GM12878 (cell line): ENCODE data around the gene SSH2. TPM values are rescaled to one million over a fixed set of nuclear protein-coding genes. Genes with fewer than 3 reads are reported as not detected.
A peak's percentile ranks its signal among the peaks of the same experiment; 100 is the strongest.

Experiments
- ATAC-seq: fragments of 200-7000 bp; cut with Tn5 transposase; 3 replicates; pipeline ENCODE4 v1.9.1; 2020; ENCODE audit warnings: mild to moderate bottlenecking, moderate library complexity
- BruUV-seq: library from RNA; stranded (reverse); fragments of 400-500 nt; replicated peaks from 2 replicates; lab custom pipeline; 2021; lab: Mats Ljungman, UMichigan
- CTCF ChIA-PET: fragments of 300-600 bp; sonication (Branson Sonifier 250); formaldehyde crosslinking; extraction: SDS; loops from one replicate; lab custom pipeline; 2021; ENCODE audit warnings: inconsistent platforms; lab: Yijun Ruan, JAX
- POLR2A ChIA-PET: fragments of 350-600 bp; formaldehyde crosslinking; extraction: SDS; loops from one replicate; lab custom pipeline; 2021; ENCODE audit warnings: inconsistent platforms; lab: Charles Lee
- RAD21 ChIA-PET: fragments of 300-600 bp; sonication (Branson Sonifier 250); formaldehyde crosslinking; loops from one replicate; lab custom pipeline; 2023; ENCODE audit warnings: antibody characterized with exemption; ENCODE audit not compliant: unreplicated experiment; lab: Charles Lee
- SMC1A ChIA-PET: fragments of 300-600 bp; sonication (Branson Sonifier 250); formaldehyde crosslinking; loops from one replicate; lab custom pipeline; 2023; ENCODE audit not compliant: unreplicated experiment, uncharacterized antibody; lab: Charles Lee
- DNase-seq: peaks from one replicate; pipeline ENCODE4 v3.0.0-alpha.2; 2011; ENCODE audit warnings: low read depth, low spot score
- FAIRE-seq: peaks from 3 replicates; lab custom pipeline; 2011; peaks lifted over from hg19 to GRCh38; lab: Jason Lieb, UNC
- H2AFZ ChIP-seq: 2 replicates; pipeline ENCODE4 v1.6.0; 2011; ENCODE audit warnings: low read depth, low read length, control low read depth; ENCODE audit not compliant: control insufficient read depth
- H3K27ac ChIP-seq: 2 replicates; pipeline ENCODE4 v1.5.1; 2011; ENCODE audit warnings: control low read depth; ENCODE audit not compliant: control insufficient read depth, insufficient read depth
- H3K27me3 ChIP-seq, 2 experiments: replicated peaks in 1 of 2; 2 replicates each; pipeline versions ENCODE4 v1.6.0 to v1.6.1; 2011; ENCODE audit warnings: low read length in 1 of 2; ENCODE audit not compliant: control insufficient read depth in 2 of 2, insufficient read depth in 2 of 2
- H3K36me3 ChIP-seq, 2 experiments: 2 replicates each; pipeline ENCODE4 v1.5.1; 2011; ENCODE audit warnings: low read length in 1 of 2; ENCODE audit not compliant: control insufficient read depth in 2 of 2, insufficient read depth in 2 of 2
- H3K4me1 ChIP-seq: 2 replicates; pipeline ENCODE4 v1.6.1; 2011; ENCODE audit warnings: mild to moderate bottlenecking, low read length, moderate library complexity, mixed read lengths; ENCODE audit not compliant: control insufficient read depth, insufficient read depth
- H3K4me2 ChIP-seq: 2 replicates; pipeline ENCODE4 v1.6.0; 2011; ENCODE audit warnings: control low read depth; ENCODE audit not compliant: control insufficient read depth, insufficient read depth
- H3K4me3 ChIP-seq: fragments of 200-600 bp; sonication (generic); 2 replicates; pipeline ENCODE4 v1.5.1; 2016
- H3K79me2 ChIP-seq: 2 replicates; pipeline ENCODE4 v1.6.0; 2011; ENCODE audit warnings: low read length; ENCODE audit not compliant: control insufficient read depth, insufficient read depth
- H3K9ac ChIP-seq: 2 replicates; pipeline ENCODE4 v1.8.0; 2011; ENCODE audit warnings: low read length, control low read depth, mixed read lengths; ENCODE audit not compliant: control insufficient read depth, insufficient read depth
- H3K9me3 ChIP-seq: replicated peaks from 3 replicates; pipeline ENCODE4 v1.5.1; 2011; ENCODE audit warnings: mild to moderate bottlenecking, low read length; ENCODE audit not compliant: control insufficient read depth, insufficient read depth
- H4K20me1 ChIP-seq: 2 replicates; pipeline ENCODE4 v1.6.0; 2011; ENCODE audit not compliant: control insufficient read depth, insufficient read depth
- BHLHE40 ChIP-seq, 2 experiments: fragments of 450-650 bp in 1 of 2; IDR thresholded peaks; 2 replicates each; pipeline ENCODE4 v1.6.1; 2011 to 2017; ENCODE audit warnings: low read depth in 2 of 2, borderline replicate concordance in 1 of 2, improper control_type of control experiment in 1 of 2, low read length in 1 of 2, mild to moderate bottlenecking in 1 of 2
- CBFB ChIP-seq: IDR thresholded peaks from 2 replicates; pipeline ENCODE4 v1.6.1; 2016; ENCODE audit warnings: antibody characterized with exemption, low read depth
- CREB1 ChIP-seq: IDR thresholded peaks from 2 replicates; pipeline ENCODE4 v1.6.1; 2012; ENCODE audit warnings: low read depth, mild to moderate bottlenecking, inconsistent platforms
- JUNB ChIP-seq: IDR thresholded peaks from 2 replicates; pipeline ENCODE4 v1.6.1; 2016; ENCODE audit warnings: antibody characterized with exemption, mild to moderate bottlenecking
- PAX8 ChIP-seq: fragments of 450-650 bp; IDR thresholded peaks from 2 replicates; pipeline ENCODE4 v1.6.1; 2017; ENCODE audit warnings: mild to moderate bottlenecking, moderate library complexity
- RELA ChIP-seq: fragments of 450-650 bp; IDR thresholded peaks from 2 replicates; pipeline ENCODE4 v1.8.0; 2014; ENCODE audit warnings: borderline replicate concordance; ENCODE audit not compliant: partially characterized antibody
- SMAD5 ChIP-seq: IDR thresholded peaks from 2 replicates; pipeline ENCODE4 v1.6.1; 2016; ENCODE audit warnings: antibody characterized with exemption, low read depth
- SUZ12 ChIP-seq: fragments of 200-600 bp; sonication (generic); IDR thresholded peaks from one replicate; pipeline ENCODE4 v1.6.1; 2018; ENCODE audit warnings: antibody characterized with exemption, mild to moderate bottlenecking; ENCODE audit not compliant: unreplicated experiment
- TARDBP ChIP-seq: IDR thresholded peaks from 2 replicates; pipeline ENCODE4 v1.6.1; 2016; ENCODE audit warnings: borderline replicate concordance
- YY1 ChIP-seq: IDR thresholded peaks from 2 replicates; pipeline ENCODE4 v1.6.1; 2011; ENCODE audit warnings: low read depth, mild to moderate bottlenecking, low read length
- WGBS: methylation state at CpG from one replicate; pipeline ENCODE4 v1.1.6; 2016; ENCODE audit warnings: low lambda C conversion rate; ENCODE audit not compliant: insufficient replicate concordance, insufficient coverage; ENCODE audit errors: missing lambda C conversion rate; 5-methylcytosine and 5-hydroxymethylcytosine counted together
- in situ Hi-C: fragments of 300-500 bp; cut with MboI; formaldehyde crosslinking; loops from 9 replicates; pipeline ENCODE4 v1.14.3; 2018; ENCODE audit warnings: mixed read lengths
- intact Hi-C: fragments of 100-400 bp; cut with micrococcal nuclease; formaldehyde crosslinking; loops from one replicate; pipeline ENCODE4 v1.14.2; 2022; ENCODE audit not compliant: unreplicated experiment
- polyA plus RNA-seq, 11 experiments: library from polyadenylated mRNA; depleted of rRNA in 4 of 11; unstranded in 6 of 11; stranded (reverse) in 5 of 11; fragments of >200 nt; fragmentation: Nextera tagmentation in 4 of 11; fragmentation: Illumina TruSeq in 1 of 11; extraction: Ambion mirVana in 4 of 11; extraction: Trizol in 1 of 11; gene quantifications; 1 replicate in 1 of 11; 2 replicates in 10 of 11; pipeline versions ENCODE4 v1.2.1 to v1.2.3, GENCODE V29; 2011 to 2016; ENCODE audit warnings: inconsistent platforms in 2 of 11, missing spikeins in 2 of 11, low read depth in 1 of 11
- total RNA-seq, 4 experiments: library from RNA; depleted of rRNA in 3 of 4; stranded (reverse); fragments of >200 nt in 3 of 4; fragmentation: Illumina TruSeq in 1 of 4; extraction: Trizol in 1 of 4; gene quantifications; 2 replicates each; pipeline versions ENCODE4 v1.2.1 to v1.2.3, GENCODE V29; 2013 to 2021
- TF ChIP-seq, protein P1 (sequence below): fragments of 450-650 bp; IDR thresholded peaks from 2 replicates; pipeline ENCODE4 v1.6.1; 2017; ENCODE audit warnings: mild to moderate bottlenecking, moderate library complexity

Gene SSH2
- total and polyA plus RNA-seq, 10 of the 15 experiments (the other 5 are each of a cell fraction or from before 2014, with no cell fraction given) = 9.3 to 65.9 (median 34.0) TPM

DNA sequence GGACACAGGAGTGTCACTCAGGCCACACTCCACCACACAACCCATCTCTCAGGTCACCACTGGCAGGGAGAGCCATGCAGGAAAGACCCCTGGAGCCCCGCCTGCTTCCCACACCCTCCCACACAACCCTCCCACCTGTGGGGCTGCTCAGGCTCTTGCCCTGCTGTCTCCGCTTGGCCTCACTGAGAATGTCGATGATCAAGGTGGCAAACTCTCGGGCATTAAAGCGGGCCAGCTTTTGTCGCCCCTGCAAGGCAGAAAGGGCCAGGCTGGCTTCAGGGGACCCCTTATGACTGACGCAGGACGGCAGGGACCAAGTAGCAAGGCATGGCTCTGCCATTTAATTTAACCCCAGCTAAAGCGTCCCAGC lies 353.0 kb downstream of the SSH2 start:
- Histone ChIP-seq H3K27ac (no peak overlapping the region), H3K27me3 (no peaks in the 10 kb centered on the region), H3K36me3 (peaks cover 8 to 23% of the 10 kb centered on the region in 2 experiments; a peak in 3 of 4 replicates), H3K4me1 (0 out of 2 replicates have a peak, but pooled peaks cover 8% of the 10 kb centered on the region), H3K4me2 (no peak overlapping the region), H3K9ac (no peak overlapping the region), H4K20me1 (no peaks in the 10 kb centered on the region), H2AFZ (no peak overlapping the region), H3K9me3 (no peaks in the 10 kb centered on the region), H3K79me2 (no peaks in the 10 kb centered on the region), H3K4me3 (no peak overlapping the region)
- DNase-seq (no peak), FAIRE-seq (no peak), ATAC-seq (no peak)
- intact Hi-C loops = no loop called here
- no peak for TF ChIP-seq JUNB
- ChIA-PET CTCF (interaction anchor here (1.2 to 2.4 kb wide), 2 partner anchors 9 to 15 kb away, joined by 3 to 15 read pairs; partner anchors contain the start of gene ANKRD13B), POLR2A (interaction anchor here (0.7 kb wide), 1 partner anchor 9 kb away, joined by 3 read pairs; no protein-coding TSS in a partner anchor), SMC1A (interaction anchor here (1.3 to 1.5 kb wide), 2 partner anchors 40 to 207 kb away, joined by 3 to 4 read pairs; no protein-coding TSS in a partner anchor), RAD21 (interaction anchor here (2.3 kb wide), 1 partner anchor 14 kb away, joined by 9 read pairs; no protein-coding TSS in a partner anchor)
- no TSS peak for BruUV-seq
- WGBS = 92% methylated on average over 9 of the region's 9 CpGs
- in situ Hi-C loops = no loop called here

DNA sequence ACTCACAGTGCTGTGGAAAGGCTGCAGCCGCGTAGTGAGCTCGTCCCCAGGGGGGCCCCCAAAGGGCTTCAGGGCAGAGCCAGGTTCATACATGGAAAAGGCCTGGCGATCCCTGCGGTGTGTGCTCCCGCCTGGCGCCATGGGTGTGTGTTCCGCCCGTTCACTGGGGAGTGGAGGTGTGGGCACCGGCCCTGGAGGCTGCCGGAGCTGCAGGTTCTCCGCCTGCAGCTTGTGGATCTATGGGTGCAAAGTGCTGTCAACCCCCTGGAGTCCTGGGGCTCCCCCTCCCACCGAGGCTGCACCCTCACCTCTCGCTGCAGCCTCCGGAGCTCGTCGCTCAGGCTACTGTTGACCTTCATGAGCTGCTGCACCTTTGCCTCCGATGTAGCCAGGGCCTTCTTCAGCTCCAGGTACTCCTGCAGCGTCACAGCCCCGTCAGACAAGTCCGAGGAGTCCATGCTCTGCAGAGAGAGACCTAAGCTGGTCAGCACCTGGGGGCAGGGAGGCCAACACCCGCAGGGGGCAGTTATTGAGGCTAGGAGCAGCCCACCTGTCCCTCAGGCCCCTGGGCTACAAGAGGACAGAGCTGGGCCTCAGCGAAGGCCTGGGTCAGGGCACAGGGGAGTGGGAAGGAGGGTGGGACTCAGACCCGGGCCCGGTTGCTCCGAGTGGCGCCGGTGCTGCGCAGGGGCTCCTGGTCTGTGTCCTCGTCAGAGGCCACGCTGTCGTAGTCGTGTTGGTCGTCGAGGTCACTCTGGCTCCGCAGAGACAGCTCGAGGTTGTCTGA lies 353.6 kb downstream of the SSH2 start:
- no peak for FAIRE-seq
- in situ Hi-C loops (no loop called here), intact Hi-C loops (no loop called here)
- Histone ChIP-seq H3K36me3 (peaks cover 8 to 19% of the 10 kb centered on the region in 2 experiments; a peak in 3 of 4 replicates), H3K27me3 (no peaks in the 10 kb centered on the region), H3K4me2 (no peak overlapping the region), H3K4me1 (0 out of 2 replicates have a peak, but pooled peaks cover 8% of the 10 kb centered on the region), H3K79me2 (no peaks in the 10 kb centered on the region), H4K20me1 (no peaks in the 10 kb centered on the region), H3K4me3 (no peak overlapping the region), H3K27ac (no peak overlapping the region), H3K9ac (no peak overlapping the region), H2AFZ (no peak overlapping the region), H3K9me3 (no peaks in the 10 kb centered on the region)
- TSS peak; percentile 49 for BruUV-seq
- SMC1A ChIA-PET = interaction anchor here (1.3 to 1.5 kb wide), 2 partner anchors 41 to 207 kb away, joined by 3 to 4 read pairs; no protein-coding TSS in a partner anchor
- TF ChIP-seq CREB1 (no peak), SMAD5 (no peak), BHLHE40 (IDR thresholded peaks at IDR 0.05; ENCODE audit: borderline replicate concordance in 1 of 2, low read depth in 2 of 2, low read length in 1 of 2) (no peak), PAX8 (no peak), RELA (no peak), TARDBP (no peak), CBFB (no peak), YY1 (no peak), SUZ12 (no peak)
- TF ChIP-seq, protein P1, sequence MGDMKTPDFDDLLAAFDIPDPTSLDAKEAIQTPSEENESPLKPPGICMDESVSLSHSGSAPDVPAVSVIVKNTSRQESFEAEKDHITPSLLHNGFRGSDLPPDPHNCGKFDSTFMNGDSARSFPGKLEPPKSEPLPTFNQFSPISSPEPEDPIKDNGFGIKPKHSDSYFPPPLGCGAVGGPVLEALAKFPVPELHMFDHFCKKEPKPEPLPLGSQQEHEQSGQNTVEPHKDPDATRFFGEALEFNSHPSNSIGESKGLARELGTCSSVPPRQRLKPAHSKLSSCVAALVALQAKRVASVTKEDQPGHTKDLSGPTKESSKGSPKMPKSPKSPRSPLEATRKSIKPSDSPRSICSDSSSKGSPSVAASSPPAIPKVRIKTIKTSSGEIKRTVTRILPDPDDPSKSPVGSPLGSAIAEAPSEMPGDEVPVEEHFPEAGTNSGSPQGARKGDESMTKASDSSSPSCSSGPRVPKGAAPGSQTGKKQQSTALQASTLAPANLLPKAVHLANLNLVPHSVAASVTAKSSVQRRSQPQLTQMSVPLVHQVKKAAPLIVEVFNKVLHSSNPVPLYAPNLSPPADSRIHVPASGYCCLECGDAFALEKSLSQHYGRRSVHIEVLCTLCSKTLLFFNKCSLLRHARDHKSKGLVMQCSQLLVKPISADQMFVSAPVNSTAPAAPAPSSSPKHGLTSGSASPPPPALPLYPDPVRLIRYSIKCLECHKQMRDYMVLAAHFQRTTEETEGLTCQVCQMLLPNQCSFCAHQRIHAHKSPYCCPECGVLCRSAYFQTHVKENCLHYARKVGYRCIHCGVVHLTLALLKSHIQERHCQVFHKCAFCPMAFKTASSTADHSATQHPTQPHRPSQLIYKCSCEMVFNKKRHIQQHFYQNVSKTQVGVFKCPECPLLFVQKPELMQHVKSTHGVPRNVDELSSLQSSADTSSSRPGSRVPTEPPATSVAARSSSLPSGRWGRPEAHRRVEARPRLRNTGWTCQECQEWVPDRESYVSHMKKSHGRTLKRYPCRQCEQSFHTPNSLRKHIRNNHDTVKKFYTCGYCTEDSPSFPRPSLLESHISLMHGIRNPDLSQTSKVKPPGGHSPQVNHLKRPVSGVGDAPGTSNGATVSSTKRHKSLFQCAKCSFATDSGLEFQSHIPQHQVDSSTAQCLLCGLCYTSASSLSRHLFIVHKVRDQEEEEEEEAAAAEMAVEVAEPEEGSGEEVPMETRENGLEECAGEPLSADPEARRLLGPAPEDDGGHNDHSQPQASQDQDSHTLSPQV = no peak
- RAD21 ChIA-PET = interaction anchor here (2.3 kb wide), 1 partner anchor 15 kb away, joined by 9 read pairs; no protein-coding TSS in a partner anchor
- POLR2A ChIA-PET = interaction anchor here (0.7 kb wide), 1 partner anchor 8 kb away, joined by 3 read pairs; no protein-coding TSS in a partner anchor
- CTCF ChIA-PET = interaction anchor here (0.8 to 2.4 kb wide), 3 partner anchors 9 to 16 kb away, joined by 3 to 15 read pairs (median 3); partner anchors contain the start of gene ANKRD13B
- 95% methylated on average over 37 of the region's 37 CpGs for WGBS
- ATAC-seq = no peak
- DNase-seq = no peak
